Measurements from ENCODE around the gene MRPS23. TPM values are rescaled to one million over a fixed set of nuclear protein-coding genes. Genes with fewer than 3 reads are reported as not detected.

MRPS23 gene
- total and polyA plus RNA-seq, 2 of the 4 experiments (the other 2 are of a cell fraction) = 23.5 to 37.3 TPM

GRCh38 chr17:57874434-57875289, 24.8 kb upstream of the MRPS23 start (continued):
- peak; percentile 90 for TF ChIP-seq USF2 (IDR thresholded peaks at IDR 0.05; ENCODE audit: low read depth, low read length)

GRCh38 chr17:57874058-57874419, 24.2 kb upstream of the MRPS23 start:
- no peak overlapping the region for H3K4me3 ChIP-seq (ENCODE audit: insufficient read depth, low read depth, low read length)
- H4K91ac ChIP-seq (ENCODE audit: insufficient read depth, low read depth, low read length) = peak overlapping the region; percentile 99
- H3K36me3 ChIP-seq (ENCODE audit: control insufficient read depth, insufficient read depth, low read length) = peaks cover 32% of the 10 kb centered on the region
- peak overlapping the region; percentile 95 for H2BK20ac ChIP-seq (ENCODE audit: low read depth, low read length)
- no peak for ATAC-seq (ENCODE audit: low read depth)
- H4K20me1 ChIP-seq (ENCODE audit: insufficient read depth, low read length) = no peaks in the 10 kb centered on the region
- peak overlapping the region; percentile 89 for H3K27ac ChIP-seq (ENCODE audit: insufficient read depth, low read length)
- peak overlapping the region; percentile 92 for H3K56ac ChIP-seq (ENCODE audit: extremely low read depth, insufficient read depth, low read length)
- H3K4ac ChIP-seq (ENCODE audit: low read depth, low read length) = peak overlapping the region; percentile 100
- ChIA-PET POLR2A (ENCODE audit: unreplicated experiment) (interaction anchor here (1.0 to 2.2 kb wide), 6 partner anchors 12 to 116 kb away, joined by 3 to 15 read pairs (median 4); partner anchors contain the start of gene CUEDC1), CTCF (interaction anchor here (1.0 to 2.0 kb wide), 4 partner anchors 15 to 113 kb away, joined by 3 to 7 read pairs (median 4); no protein-coding TSS in a partner anchor)
- peak overlapping the region; percentile 11; the same call in 1 of the 2 replicates for H3K4me2 ChIP-seq (ENCODE audit: low read depth, low read length)
- H3K9me1 ChIP-seq (ENCODE audit: insufficient read depth, low read length) = peaks cover 40% of the 10 kb centered on the region
- no peaks in the 10 kb centered on the region for H3K27me3 ChIP-seq (ENCODE audit: control insufficient read depth, insufficient read depth, low read length)
- WGBS, 2 experiments (ENCODE audit: extremely low coverage in 2 of 2, insufficient read length in 1 of 2) = 50% methylated on average over 2 of the region's 7 CpGs; no CpG with 5 or more reads in 1 of the 2 experiments
- peak overlapping the region; percentile 98 for H3K14ac ChIP-seq (replicated peaks; ENCODE audit: low read depth, low read length)
- H2BK5ac ChIP-seq (ENCODE audit: low read depth, low read length, poor library complexity, severe bottlenecking) = peak overlapping the region; percentile 98
- peak overlapping the region; percentile 58 for H3K18ac ChIP-seq (ENCODE audit: low read depth, low read length)
- dilution Hi-C loops (cut with HindIII; ENCODE audit: low sequenced_read_pairs, unreplicated experiment) = loop anchor here (25.0 kb wide), 1 partner anchor 113 kb away; the partner anchor contains the start of gene VEZF1
- H3K9ac ChIP-seq (ENCODE audit: low read depth, low read length) = peak overlapping the region; percentile 70
- peaks cover 51% of the 10 kb centered on the region for H3K4me1 ChIP-seq (ENCODE audit: control insufficient read depth, insufficient read depth, low read length)
- TF ChIP-seq RFX5 (IDR thresholded peaks at IDR 0.05; ENCODE audit: low read depth, low read length) (no peak), FOS (IDR thresholded peaks at IDR 0.05; ENCODE audit: low read depth, low read length) (no peak), MAFK (IDR thresholded peaks at IDR 0.05; ENCODE audit: low read depth, low read length) (no peak), CTCF (conservative IDR thresholded peaks at IDR 0.05; ENCODE audit: low read depth, low read length) (no peak), USF2 (IDR thresholded peaks at IDR 0.05; ENCODE audit: low read depth, low read length) (no peak), POLR2A (IDR thresholded peaks at IDR 0.05; ENCODE audit: low read depth, low read length) (no peak), NFE2L2 (IDR thresholded peaks at IDR 0.05; ENCODE audit: low read depth, low read length) (no peak), CHD1 (IDR thresholded peaks at IDR 0.05; ENCODE audit: low read depth, low read length) (no peak), BHLHE40 (IDR thresholded peaks at IDR 0.05; ENCODE audit: low read depth, low read length) (no peak), RCOR1 (IDR thresholded peaks at IDR 0.05; ENCODE audit: insufficient replicate concordance, low read length) (no peak), MXI1 (IDR thresholded peaks at IDR 0.05; ENCODE audit: borderline replicate concordance, low read depth, low read length) (no peak)
- H3K9me3 ChIP-seq (ENCODE audit: control insufficient read depth, insufficient read depth, low read length) = no peaks in the 10 kb centered on the region
- peak overlapping the region; percentile 99 for H2BK120ac ChIP-seq (ENCODE audit: low read depth, low read length)
- intact Hi-C loops (cut with micrococcal nuclease) = loop anchor here (2.0 kb wide), 2 partner anchors 63 to 81 kb away; partner anchors contain the start of gene CUEDC1
- peak overlapping the region; percentile 100 for H2AK5ac ChIP-seq (ENCODE audit: low read depth, low read length)
- H3K23ac ChIP-seq (ENCODE audit: low read depth, low read length) = peak overlapping the region; percentile 97
- BruUV-seq (replicated peaks) = no TSS peak
- peak overlapping the region; percentile 64 for H2AFZ ChIP-seq (replicated peaks; ENCODE audit: low read length, poor library complexity)
- peak overlapping the region; percentile 98; the same call in 2 of the 3 replicates for H2BK15ac ChIP-seq (ENCODE audit: low read depth, low read length)
- DNase-seq = no peak
- H3K79me1 ChIP-seq (ENCODE audit: low read depth in 1 of 2, low read length in 2 of 2) = peaks cover 13 to 63% of the 10 kb centered on the region in 2 experiments
- H4K8ac ChIP-seq (ENCODE audit: low read depth in 2 of 2, low read length in 2 of 2) = peak overlapping the region; percentile 80 to 95
- H2AK9ac ChIP-seq (replicated peaks; ENCODE audit: low read depth, low read length, poor library complexity) = peak overlapping the region; percentile 96
- in situ Hi-C loops (cut with MboI; ENCODE audit: low sequenced_read_pairs) = loop anchor here (25.0 kb wide), 1 partner anchor 463 kb away; the partner anchor contains the start of gene TSPOAP1
- peak overlapping the region; percentile 83 for H4K5ac ChIP-seq (ENCODE audit: low read depth, low read length)

Measured in IMR-90 (cell line).